ENCODE data around the gene IQCB1. TPM values are rescaled to one million over a fixed set of nuclear protein-coding genes. Genes with fewer than 3 reads are reported as not detected.
"Not testable (repeated sequence)": the region's sequence is repeated elsewhere in the genome, so short reads cannot be mapped to it uniquely, and the experiment has no call there.

IQCB1 gene
- total RNA-seq, 1 donor from 2014 or later: 17.1 TPM

DNA sequence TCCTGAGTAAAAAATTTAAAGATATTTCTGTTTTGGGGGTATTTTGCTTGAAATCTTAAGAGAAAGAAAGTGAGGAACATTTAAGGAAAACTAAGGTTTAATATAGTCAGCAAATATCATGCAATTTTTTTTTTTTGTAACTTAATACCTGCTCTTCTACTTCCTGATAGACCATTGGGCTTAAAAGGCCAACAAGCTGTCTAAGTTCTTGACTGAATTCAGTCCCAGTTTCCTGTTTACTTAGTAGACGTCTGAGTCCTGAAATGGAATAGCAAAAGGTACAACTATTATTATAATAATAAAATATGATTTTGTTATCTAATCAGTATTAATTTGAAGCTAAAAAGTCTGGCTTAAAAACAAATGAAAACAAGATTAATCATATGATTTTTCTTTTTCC, 37.9 kb downstream of the IQCB1 start:
- peaks cover 4% of the 10 kb centered on the region for H3K4me1 Mint-ChIP-seq (ENCODE audit: unreplicated experiment)

DNA sequence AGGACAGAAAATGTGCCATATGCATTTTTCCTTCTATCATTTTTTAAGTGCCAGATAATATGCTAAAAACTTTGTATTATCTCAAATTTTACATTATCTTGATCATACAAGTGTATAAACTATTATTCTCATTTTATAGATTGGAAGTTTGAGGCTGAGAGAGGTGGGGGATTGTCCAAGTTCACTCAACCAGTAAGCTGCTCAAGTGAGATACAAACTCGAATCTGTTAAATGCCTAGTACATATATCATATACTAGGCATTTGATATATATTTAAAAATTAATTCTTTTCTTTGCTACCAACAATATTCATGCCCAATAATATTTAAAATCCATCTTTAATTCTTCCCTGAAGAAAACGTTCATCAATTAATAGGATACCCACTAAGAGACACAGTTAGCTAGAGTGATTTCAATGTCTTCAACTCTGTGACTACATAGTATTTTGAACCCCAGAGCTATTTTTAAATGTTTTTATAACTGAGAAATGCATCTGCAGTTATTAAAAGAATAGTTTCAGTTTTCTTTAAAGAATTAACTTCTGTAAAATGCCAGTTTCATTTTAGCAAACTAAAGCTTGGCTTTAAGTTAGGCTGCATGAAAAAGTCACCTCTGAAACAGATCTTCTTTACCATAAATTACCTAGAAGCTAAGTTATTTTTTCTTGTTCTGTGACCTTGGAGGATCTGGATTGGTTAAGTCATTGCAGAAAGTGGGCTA, 40.4 kb downstream of the IQCB1 start:
- H3K9me3 Mint-ChIP-seq (ENCODE audit: unreplicated experiment): no peaks in the 10 kb centered on the region
- TF ChIP-seq, protein P1, sequence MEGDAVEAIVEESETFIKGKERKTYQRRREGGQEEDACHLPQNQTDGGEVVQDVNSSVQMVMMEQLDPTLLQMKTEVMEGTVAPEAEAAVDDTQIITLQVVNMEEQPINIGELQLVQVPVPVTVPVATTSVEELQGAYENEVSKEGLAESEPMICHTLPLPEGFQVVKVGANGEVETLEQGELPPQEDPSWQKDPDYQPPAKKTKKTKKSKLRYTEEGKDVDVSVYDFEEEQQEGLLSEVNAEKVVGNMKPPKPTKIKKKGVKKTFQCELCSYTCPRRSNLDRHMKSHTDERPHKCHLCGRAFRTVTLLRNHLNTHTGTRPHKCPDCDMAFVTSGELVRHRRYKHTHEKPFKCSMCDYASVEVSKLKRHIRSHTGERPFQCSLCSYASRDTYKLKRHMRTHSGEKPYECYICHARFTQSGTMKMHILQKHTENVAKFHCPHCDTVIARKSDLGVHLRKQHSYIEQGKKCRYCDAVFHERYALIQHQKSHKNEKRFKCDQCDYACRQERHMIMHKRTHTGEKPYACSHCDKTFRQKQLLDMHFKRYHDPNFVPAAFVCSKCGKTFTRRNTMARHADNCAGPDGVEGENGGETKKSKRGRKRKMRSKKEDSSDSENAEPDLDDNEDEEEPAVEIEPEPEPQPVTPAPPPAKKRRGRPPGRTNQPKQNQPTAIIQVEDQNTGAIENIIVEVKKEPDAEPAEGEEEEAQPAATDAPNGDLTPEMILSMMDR (IDR thresholded peaks at IDR 0.05): no peak
- peaks cover 26% of the 10 kb centered on the region for H3K36me3 Mint-ChIP-seq (ENCODE audit: unreplicated experiment)
- no peak for DNase-seq (ENCODE audit: extremely low spot score, unreplicated experiment)
- no peak overlapping the region for H3K27ac Mint-ChIP-seq (ENCODE audit: unreplicated experiment)
- peaks cover 4% of the 10 kb centered on the region for H3K4me1 Mint-ChIP-seq (ENCODE audit: unreplicated experiment)
- H3K4me3 Mint-ChIP-seq (ENCODE audit: unreplicated experiment): no peak overlapping the region
- no peaks in the 10 kb centered on the region for H3K27me3 Mint-ChIP-seq (ENCODE audit: unreplicated experiment)

More for the DNA sequence above, 37.9 kb downstream of the IQCB1 start:
- DNase-seq (ENCODE audit: extremely low spot score, unreplicated experiment): no peak
- Mint-ChIP-seq H3K36me3 (ENCODE audit: unreplicated experiment) (peaks cover 15% of the 10 kb centered on the region), H3K27ac (ENCODE audit: unreplicated experiment) (no peak overlapping the region), H3K4me3 (ENCODE audit: unreplicated experiment) (no peak overlapping the region), H3K27me3 (ENCODE audit: unreplicated experiment) (no peaks in the 10 kb centered on the region), H3K9me3 (ENCODE audit: unreplicated experiment) (no peaks in the 10 kb centered on the region)
- TF ChIP-seq, protein P1 (IDR thresholded peaks at IDR 0.05): no peak

DNA sequence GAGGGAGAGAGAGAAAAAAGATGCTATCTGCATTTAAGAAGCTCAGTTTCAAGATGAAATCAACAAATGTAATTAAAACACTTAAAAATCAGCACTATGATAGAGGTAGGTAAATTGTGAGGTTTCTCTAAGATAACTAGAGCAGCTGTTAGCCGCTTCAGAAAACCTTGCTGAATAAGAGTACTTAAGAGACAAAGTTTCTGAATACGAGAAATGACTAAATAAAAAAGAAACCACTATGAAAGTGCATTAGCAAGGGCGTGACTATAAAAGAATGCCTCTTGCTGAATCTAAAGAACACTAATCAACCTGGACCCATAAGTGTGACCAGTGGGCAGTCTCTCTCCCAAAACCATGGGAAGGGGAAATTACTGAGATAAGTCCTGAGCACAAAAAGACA, 41.8 kb downstream of the IQCB1 start:
- no peak for DNase-seq (ENCODE audit: extremely low spot score, unreplicated experiment)
- TF ChIP-seq, protein P1 (IDR thresholded peaks at IDR 0.05): no peak
- H3K36me3 Mint-ChIP-seq (ENCODE audit: unreplicated experiment): peaks cover 37% of the 10 kb centered on the region
- no peak overlapping the region for H3K4me3 Mint-ChIP-seq (ENCODE audit: unreplicated experiment)
- no peaks in the 10 kb centered on the region for H3K9me3 Mint-ChIP-seq (ENCODE audit: unreplicated experiment)
- peaks cover 4% of the 10 kb centered on the region for H3K4me1 Mint-ChIP-seq (ENCODE audit: unreplicated experiment)
- H3K27ac Mint-ChIP-seq (ENCODE audit: unreplicated experiment): no peak overlapping the region
- no peaks in the 10 kb centered on the region for H3K27me3 Mint-ChIP-seq (ENCODE audit: unreplicated experiment)

DNA sequence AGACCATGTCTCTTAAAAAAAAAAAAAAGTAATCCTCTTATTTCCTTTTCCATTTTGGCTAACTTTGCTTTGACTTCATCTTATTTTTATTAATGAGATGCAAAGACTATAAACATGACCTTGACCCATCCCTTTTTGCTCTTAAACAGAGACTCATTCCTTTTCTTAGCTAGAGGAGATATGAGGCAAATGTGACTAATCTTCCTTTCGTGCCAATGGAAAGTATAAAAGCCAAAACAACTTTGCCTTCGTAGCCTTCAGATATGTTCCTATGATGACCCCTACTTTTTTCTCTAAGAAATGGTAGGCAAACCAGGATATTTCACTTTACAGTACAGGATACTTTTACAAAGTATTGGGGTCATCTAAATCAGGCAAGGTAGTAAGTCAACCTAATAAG, 48.4 kb downstream of the IQCB1 start:
- Mint-ChIP-seq H3K9me3 (ENCODE audit: unreplicated experiment) (no peaks in the 10 kb centered on the region), H3K4me1 (ENCODE audit: unreplicated experiment) (no peaks in the 10 kb centered on the region), H3K27me3 (ENCODE audit: unreplicated experiment) (no peaks in the 10 kb centered on the region), H3K27ac (ENCODE audit: unreplicated experiment) (no peak overlapping the region), H3K4me3 (ENCODE audit: unreplicated experiment) (no peak overlapping the region), H3K36me3 (ENCODE audit: unreplicated experiment) (peaks cover 55% of the 10 kb centered on the region)
- no peak for DNase-seq (ENCODE audit: extremely low spot score, unreplicated experiment)
- TF ChIP-seq, protein P1 (IDR thresholded peaks at IDR 0.05): no peak

DNA sequence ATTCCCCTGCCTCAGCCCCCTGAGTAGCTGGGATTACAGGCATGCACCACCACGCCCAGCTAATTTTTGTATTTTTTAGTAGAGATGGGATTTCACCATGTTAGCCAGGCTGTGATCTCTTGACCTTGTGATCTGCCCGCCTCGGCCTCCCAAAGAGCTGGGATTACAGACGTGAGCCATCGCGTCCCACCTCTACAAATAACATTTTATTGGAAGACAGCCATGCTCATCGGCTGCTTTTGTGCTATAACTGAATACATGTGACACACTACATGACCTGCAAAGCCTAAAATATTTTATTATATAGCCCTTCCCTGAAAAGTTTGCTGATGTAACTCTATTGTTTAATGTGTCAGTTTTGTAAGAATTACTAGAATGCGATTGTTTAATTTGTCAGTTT, 52.1 kb downstream of the IQCB1 start:
- not testable (repeated sequence) for H3K27ac Mint-ChIP-seq (ENCODE audit: unreplicated experiment); H3K9me3 Mint-ChIP-seq (ENCODE audit: unreplicated experiment); DNase-seq (ENCODE audit: extremely low spot score, unreplicated experiment); H3K4me3 Mint-ChIP-seq (ENCODE audit: unreplicated experiment); H3K27me3 Mint-ChIP-seq (ENCODE audit: unreplicated experiment); H3K4me1 Mint-ChIP-seq (ENCODE audit: unreplicated experiment)
- peaks cover 55% of the 10 kb centered on the region for H3K36me3 Mint-ChIP-seq (ENCODE audit: unreplicated experiment)
